Mesendoderm (in vitro differentiated cells): ENCODE results near the gene GYPE. TPM values are rescaled to one million over a fixed set of nuclear protein-coding genes. Genes with fewer than 3 reads are reported as not detected.
"Not testable (repeated sequence)": the region's sequence is repeated elsewhere in the genome, so short reads cannot be mapped to it uniquely, and the experiment has no call there.

ENCODE experiments used
- DNase-seq: peaks from one replicate; pipeline ENCODE4 v3.0.0; 2013
- H2AK5ac ChIP-seq: 2 replicates; pipeline ENCODE4 v1.6.1; 2013; ENCODE audit warnings: low read length, inconsistent platforms
- H2BK120ac ChIP-seq: 2 replicates; pipeline ENCODE4 v1.6.1; 2013; ENCODE audit warnings: low read depth, mild to moderate bottlenecking, low read length, moderate library complexity, mixed read lengths
- H2BK15ac ChIP-seq: replicated peaks from 2 replicates; pipeline ENCODE4 v1.6.1; 2013; ENCODE audit warnings: low read depth, mild to moderate bottlenecking, moderate library complexity
- H2BK5ac ChIP-seq: 2 replicates; pipeline ENCODE4 v1.6.1; 2013; ENCODE audit warnings: low read length, inconsistent platforms
- H3K18ac ChIP-seq: 2 replicates; pipeline ENCODE4 v1.6.1; 2013; ENCODE audit warnings: mild to moderate bottlenecking, low read length, mixed read lengths
- H3K23ac ChIP-seq: one replicate; pipeline ENCODE4 v1.6.1; 2013; ENCODE audit warnings: low read length
- H3K27ac ChIP-seq: 2 replicates; pipeline ENCODE4 v1.5.1; 2013; ENCODE audit warnings: low read depth, mild to moderate bottlenecking, inconsistent platforms, low read length, moderate library complexity
- H3K27me3 ChIP-seq: 2 replicates; pipeline ENCODE4 v1.6.1; 2013; ENCODE audit warnings: low read length, control low read depth, mild to moderate bottlenecking, inconsistent platforms; ENCODE audit not compliant: insufficient read depth, poor library complexity
- H3K36me3 ChIP-seq: 2 replicates; pipeline ENCODE4 v1.6.1; 2013; ENCODE audit warnings: low read length, inconsistent platforms; ENCODE audit not compliant: control insufficient read depth, insufficient read depth
- H3K4ac ChIP-seq: one replicate; pipeline ENCODE4 v1.6.1; 2013; ENCODE audit warnings: low read depth, mild to moderate bottlenecking, low read length, moderate library complexity
- H3K4me1 ChIP-seq: 2 replicates; pipeline ENCODE4 v1.6.1; 2013; ENCODE audit warnings: low read depth, low read length, inconsistent platforms; ENCODE audit not compliant: control insufficient read depth
- H3K4me2 ChIP-seq: 2 replicates; pipeline ENCODE4 v1.6.1; 2013; ENCODE audit warnings: low read length
- H3K4me3 ChIP-seq: 2 replicates; pipeline ENCODE4 v1.5.1; 2013; ENCODE audit warnings: mild to moderate bottlenecking, low read length
- H3K56ac ChIP-seq: one replicate; pipeline ENCODE4 v1.6.1; 2013; ENCODE audit warnings: low read length
- H3K79me1 ChIP-seq: 2 replicates; pipeline ENCODE4 v1.6.1; 2013; ENCODE audit warnings: low read length, inconsistent platforms
- H3K79me2 ChIP-seq: 2 replicates; pipeline ENCODE4 v1.6.1; 2013; ENCODE audit warnings: mild to moderate bottlenecking, low read length; ENCODE audit not compliant: control insufficient read depth, insufficient read depth
- H3K9ac ChIP-seq: 2 replicates; pipeline ENCODE4 v1.6.1; 2013; ENCODE audit warnings: low read length, inconsistent platforms
- H4K5ac ChIP-seq: one replicate; pipeline ENCODE4 v1.6.1; 2013; ENCODE audit warnings: low read length
- H4K8ac ChIP-seq: one replicate; pipeline ENCODE4 v1.6.1; 2013; ENCODE audit warnings: low read depth, mild to moderate bottlenecking, control low read depth, low read length, moderate library complexity
- WGBS: extraction: QIAGEN DNeasy Blood & Tissue Kit; methylation state at CpG from one replicate; pipeline ENCODE4 v1.1.7; 2013; ENCODE audit warnings: low lambda C conversion rate, missing lambda C conversion rate; ENCODE audit not compliant: insufficient coverage; ENCODE audit errors: extremely low coverage; 5-methylcytosine and 5-hydroxymethylcytosine counted together
- polyA plus RNA-seq, 2 experiments: library from polyadenylated mRNA; stranded (reverse); fragments of 200-250 nt; gene quantifications; one replicate each; pipeline ENCODE4 v1.2.3, GENCODE V29; 2013

Gene GYPE
- not detected for polyA plus RNA-seq (2013, experiment 1 of 2)
- polyA plus RNA-seq (2013, experiment 2 of 2) = not detected

DNA sequence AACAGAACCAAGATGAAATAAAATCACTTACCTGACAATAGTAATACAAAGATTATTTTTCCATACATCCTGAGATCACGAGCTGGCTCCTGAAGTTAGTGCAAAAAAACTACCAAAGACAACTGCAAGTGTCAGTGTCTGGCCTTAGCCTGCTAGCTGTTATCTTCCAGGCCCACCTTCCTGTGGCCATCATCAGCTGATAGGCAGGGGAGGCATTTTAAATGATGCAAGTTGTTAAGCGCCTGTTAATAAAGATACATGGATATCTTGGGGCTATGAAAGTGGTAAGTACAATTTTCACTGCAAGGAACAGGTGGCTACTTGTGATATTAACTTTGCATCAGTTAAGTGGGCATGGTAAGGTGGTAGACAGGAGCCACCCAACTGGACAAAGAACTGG, at the start of gene GYPE:
TSS of gene GYPE (minus strand) at position 120 of the 400 bp plus-strand sequence. CDS start at position 68, 52 bp downstream.
- not testable (repeated sequence) for H2AK5ac ChIP-seq, H3K27me3 ChIP-seq, H3K56ac ChIP-seq, H3K27ac ChIP-seq, H4K8ac ChIP-seq, H3K23ac ChIP-seq, H3K4me1 ChIP-seq, H3K79me1 ChIP-seq, H2BK5ac ChIP-seq, H3K4ac ChIP-seq, H3K9ac ChIP-seq, H3K18ac ChIP-seq, H4K5ac ChIP-seq, H3K36me3 ChIP-seq, DNase-seq, H3K4me2 ChIP-seq, H2BK120ac ChIP-seq, H3K4me3 ChIP-seq, H2BK15ac ChIP-seq, H3K79me2 ChIP-seq
- WGBS = no CpG with 5 or more reads among the region's 2 CpGs

DNA sequence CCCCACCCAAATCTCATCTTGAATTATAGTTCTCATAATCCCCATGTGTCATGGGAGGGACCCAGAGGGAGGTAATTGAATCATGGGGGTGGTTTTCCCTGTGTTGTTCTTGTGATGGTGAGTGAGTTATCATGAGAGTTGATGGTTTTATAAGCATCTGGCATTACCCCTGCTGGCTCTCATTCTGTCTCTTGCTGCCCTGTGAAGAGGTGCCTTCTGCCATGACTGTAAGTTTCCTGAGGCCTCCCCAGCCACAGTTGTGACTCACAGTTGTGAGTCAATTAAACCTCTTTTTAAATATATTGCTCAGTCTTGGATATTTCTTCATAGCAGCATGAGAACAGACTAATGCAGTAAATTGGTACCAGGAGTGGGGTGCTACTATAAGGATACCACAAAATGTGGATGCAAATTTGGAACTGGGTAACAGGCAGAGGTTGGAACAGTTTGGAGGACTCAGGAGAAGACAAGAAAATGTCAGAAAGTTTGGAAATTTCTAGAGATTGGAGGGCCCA, 46.2 kb upstream of the GYPE start:
- DNase-seq, H4K8ac ChIP-seq, H3K79me2 ChIP-seq, H2BK15ac ChIP-seq, H2AK5ac ChIP-seq, H2BK120ac ChIP-seq, H3K79me1 ChIP-seq, H3K27me3 ChIP-seq, H3K23ac ChIP-seq, H3K27ac ChIP-seq, H4K5ac ChIP-seq, H3K4me3 ChIP-seq, H3K36me3 ChIP-seq, H3K4me2 ChIP-seq, H3K4ac ChIP-seq, H3K4me1 ChIP-seq, H3K56ac ChIP-seq, H2BK5ac ChIP-seq, H3K18ac ChIP-seq, H3K9ac ChIP-seq: not testable (repeated sequence)

DNA sequence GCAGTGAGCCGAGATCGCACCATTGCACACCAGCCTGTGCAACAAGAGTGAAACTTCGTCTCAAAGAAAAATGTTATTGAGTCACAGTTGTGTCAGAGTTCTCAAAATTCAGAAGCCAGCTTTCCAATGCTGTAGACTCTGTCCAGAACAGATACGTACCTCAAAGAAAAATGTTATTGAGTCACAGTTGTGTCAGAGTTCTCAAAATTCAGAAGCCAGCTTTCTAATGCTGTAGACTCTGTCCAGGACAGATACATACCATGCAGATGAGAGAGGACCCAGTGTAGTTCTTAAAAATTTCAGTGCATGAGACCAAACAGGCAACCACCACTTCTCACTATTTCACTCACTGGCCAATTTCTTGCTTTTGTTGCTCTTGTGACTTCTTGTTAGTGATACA, 45.6 kb upstream of the GYPE start:
- not testable (repeated sequence) for H3K56ac ChIP-seq, H3K23ac ChIP-seq, DNase-seq, H2BK15ac ChIP-seq, H3K4ac ChIP-seq, H4K5ac ChIP-seq, H3K4me2 ChIP-seq, H2BK120ac ChIP-seq, H3K36me3 ChIP-seq, H3K79me1 ChIP-seq, H3K9ac ChIP-seq, H3K18ac ChIP-seq, H3K27ac ChIP-seq, H3K4me1 ChIP-seq, H3K79me2 ChIP-seq, H3K27me3 ChIP-seq, H2AK5ac ChIP-seq, H2BK5ac ChIP-seq, H4K8ac ChIP-seq, H3K4me3 ChIP-seq
- WGBS = no CpG with 5 or more reads among the region's 4 CpGs

DNA sequence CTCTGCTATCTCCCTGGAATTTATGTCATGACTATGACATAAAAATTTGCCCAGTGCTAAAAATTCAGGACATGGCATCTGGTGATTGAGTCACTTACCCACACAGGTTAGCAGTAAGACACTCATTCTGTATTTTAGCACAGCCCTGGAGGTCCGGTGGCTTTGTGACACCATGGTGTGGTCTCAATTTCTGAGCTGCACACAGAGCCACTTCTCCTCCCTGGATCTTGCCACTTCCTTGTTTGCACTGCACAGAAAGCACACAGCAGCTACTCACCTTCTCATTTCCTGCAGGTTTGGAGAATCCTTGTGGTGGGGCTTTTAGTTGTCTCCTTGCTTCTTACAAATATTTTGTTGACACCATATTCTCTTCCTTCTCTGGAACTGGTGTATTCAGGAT, 44.8 kb upstream of the GYPE start:
- H3K79me2 ChIP-seq = not testable (repeated sequence)

DNA sequence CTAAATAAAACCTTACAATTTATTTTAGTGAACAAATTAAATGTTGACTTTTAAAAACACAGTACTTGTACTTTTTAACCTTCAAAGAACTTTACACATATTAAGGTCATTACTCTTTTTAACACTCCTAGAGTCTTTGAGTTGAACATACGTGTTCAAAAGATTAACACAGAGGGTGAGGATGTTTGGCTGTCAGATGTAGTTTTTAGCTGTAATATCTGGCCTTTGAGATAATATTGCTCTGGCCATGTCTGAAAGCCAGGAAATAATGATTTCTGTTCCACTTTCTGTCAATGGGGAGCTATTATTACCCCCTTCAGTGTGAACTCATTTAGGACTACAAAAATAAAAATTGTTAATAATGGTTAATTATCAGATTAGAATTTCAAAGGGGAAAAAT, 42.1 kb upstream of the GYPE start:
- not testable (repeated sequence) for H2BK15ac ChIP-seq, H3K4ac ChIP-seq
- no CpG with 5 or more reads among the region's 1 CpG for WGBS

More for the DNA sequence above, 44.8 kb upstream of the GYPE start:
- not testable (repeated sequence) for H2AK5ac ChIP-seq, H3K4me3 ChIP-seq, H4K8ac ChIP-seq, H3K27me3 ChIP-seq, H3K56ac ChIP-seq, DNase-seq, H3K4me1 ChIP-seq, H3K36me3 ChIP-seq, H2BK120ac ChIP-seq, H3K4ac ChIP-seq, H3K9ac ChIP-seq, H3K27ac ChIP-seq, H4K5ac ChIP-seq, H3K18ac ChIP-seq, H3K4me2 ChIP-seq, H2BK15ac ChIP-seq, H3K23ac ChIP-seq, H2BK5ac ChIP-seq, H3K79me1 ChIP-seq
- WGBS = no CpG with 5 or more reads among the region's 1 CpG

DNA sequence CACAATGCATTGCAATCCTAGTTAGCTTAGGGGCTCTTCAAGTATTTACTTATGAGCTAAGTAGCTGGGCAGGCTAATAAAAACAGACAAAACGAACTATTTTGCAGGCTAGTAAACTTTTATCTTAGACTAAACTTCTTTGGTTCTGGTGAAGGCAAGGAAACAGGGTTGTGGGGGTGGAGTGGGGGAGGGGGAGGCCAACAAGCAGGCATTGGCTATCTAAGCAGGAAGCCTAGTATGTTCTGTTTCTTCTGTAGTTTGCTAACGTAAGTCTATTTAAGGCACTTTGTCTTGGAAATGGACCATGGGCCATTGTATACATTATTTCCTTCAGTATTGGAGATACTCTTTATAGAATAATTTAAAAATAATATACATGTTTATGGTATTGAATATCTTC, 35.3 kb upstream of the GYPE start:
- not testable (repeated sequence) for DNase-seq, H3K4ac ChIP-seq, H2BK120ac ChIP-seq, H3K27ac ChIP-seq, H3K4me2 ChIP-seq, H3K4me3 ChIP-seq, H3K79me2 ChIP-seq, H3K27me3 ChIP-seq, H3K9ac ChIP-seq, H3K23ac ChIP-seq, H2AK5ac ChIP-seq, H3K36me3 ChIP-seq, H2BK5ac ChIP-seq, H3K79me1 ChIP-seq, H4K5ac ChIP-seq, H3K18ac ChIP-seq, H3K56ac ChIP-seq, H4K8ac ChIP-seq, H3K4me1 ChIP-seq, H2BK15ac ChIP-seq
- WGBS = no CpG with 5 or more reads among the region's 2 CpGs

More for the DNA sequence above, 42.1 kb upstream of the GYPE start:
- not testable (repeated sequence) for DNase-seq, H4K5ac ChIP-seq, H2BK120ac ChIP-seq, H3K56ac ChIP-seq, H3K9ac ChIP-seq, H3K18ac ChIP-seq, H3K23ac ChIP-seq, H3K36me3 ChIP-seq, H4K8ac ChIP-seq, H3K4me3 ChIP-seq, H3K4me1 ChIP-seq, H3K79me1 ChIP-seq, H2BK5ac ChIP-seq, H3K27ac ChIP-seq, H2AK5ac ChIP-seq, H3K79me2 ChIP-seq, H3K4me2 ChIP-seq, H3K27me3 ChIP-seq
